HL-60/S4 (cell line): ENCODE data around the gene ABHD12.
"Not testable (repeated sequence)": the region's sequence is repeated elsewhere in the genome, so short reads cannot be mapped to it uniquely, and the experiment has no call there.

Experiments
- in situ Hi-C: fragments of 300-500 bp; cut with MboI; formaldehyde crosslinking; loops from 2 replicates; pipeline ENCODE4 v1.14.3; 2022; ENCODE audit warnings: low sequenced_read_pairs

ABHD12 gene

DNA sequence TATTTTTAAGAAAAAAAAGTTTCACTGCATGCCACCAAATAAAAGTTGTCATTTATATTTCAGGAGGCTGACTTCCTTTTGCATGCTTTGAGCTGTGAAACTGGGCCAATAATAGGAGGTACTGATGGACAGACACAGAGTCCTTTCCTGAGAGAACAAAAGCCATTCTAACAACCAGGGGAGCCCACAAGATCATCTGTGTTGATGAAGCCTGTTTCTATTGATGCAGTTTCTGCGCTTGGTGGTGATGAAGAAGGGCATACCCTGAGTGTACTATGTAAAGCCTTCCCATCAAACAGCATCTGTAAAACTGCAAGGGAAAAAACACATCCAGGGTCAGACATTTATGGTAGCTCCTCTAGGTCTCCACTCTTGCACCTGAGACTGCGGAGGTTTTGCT is 34.8 kb downstream of the ABHD12 start:
- in situ Hi-C loops: no loop called here

DNA sequence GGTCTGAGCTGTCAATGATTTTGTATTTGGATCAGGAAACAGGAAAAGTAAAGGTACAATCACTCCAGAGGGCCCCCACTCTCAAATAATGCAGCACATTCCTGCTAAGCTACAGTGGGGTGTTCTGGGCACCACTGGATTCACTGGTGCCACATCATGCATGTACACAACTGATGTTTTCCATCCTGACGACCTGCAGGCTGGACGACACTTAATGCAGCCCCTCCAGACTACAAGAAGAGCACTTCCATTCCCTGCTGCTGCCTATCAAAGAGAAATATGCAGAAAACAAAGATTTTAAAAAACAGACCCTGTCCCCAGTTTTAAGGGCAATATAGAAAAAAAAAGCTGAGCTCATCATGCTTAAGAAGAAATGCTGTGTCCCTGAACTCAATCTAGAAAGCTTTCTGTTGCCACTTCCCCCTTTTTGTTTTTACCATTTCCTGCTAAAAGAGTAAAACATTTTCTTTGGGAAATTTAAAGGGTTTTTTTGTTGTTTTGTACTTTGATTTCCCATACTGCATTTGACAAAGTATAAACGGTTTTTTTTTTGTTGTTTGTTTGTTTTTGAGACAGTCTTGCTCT is 35.5 kb downstream of the ABHD12 start:
- in situ Hi-C loops: no loop called here

- in situ Hi-C loops: no loop called here
Measured at GRCh38 chr20:25353747-25354705, 36.6 kb downstream of the ABHD12 start.

DNA sequence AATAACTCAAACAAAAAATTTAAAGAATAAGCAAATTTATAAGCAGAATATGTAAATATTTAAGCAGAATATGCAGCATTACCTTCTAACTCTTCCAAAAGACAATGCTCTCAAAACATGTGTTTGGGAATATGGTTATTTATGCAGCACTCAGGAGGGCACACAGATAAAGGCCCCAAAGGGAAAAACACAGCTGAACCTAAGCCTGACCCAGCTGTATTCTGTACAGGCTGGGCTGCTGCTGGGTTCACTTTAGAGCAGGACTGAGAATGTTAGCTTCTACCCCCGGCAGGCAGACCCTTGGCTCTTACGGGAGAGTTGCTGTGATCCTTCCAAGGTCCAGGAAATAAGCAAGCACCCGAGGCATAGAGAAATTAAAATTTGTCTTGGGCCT is 37.3 kb downstream of the ABHD12 start:
- in situ Hi-C loops: no loop called here

GRCh38 chr20:25352746-25353145 is 37.9 kb downstream of the ABHD12 start:
- in situ Hi-C loops: no loop called here

DNA sequence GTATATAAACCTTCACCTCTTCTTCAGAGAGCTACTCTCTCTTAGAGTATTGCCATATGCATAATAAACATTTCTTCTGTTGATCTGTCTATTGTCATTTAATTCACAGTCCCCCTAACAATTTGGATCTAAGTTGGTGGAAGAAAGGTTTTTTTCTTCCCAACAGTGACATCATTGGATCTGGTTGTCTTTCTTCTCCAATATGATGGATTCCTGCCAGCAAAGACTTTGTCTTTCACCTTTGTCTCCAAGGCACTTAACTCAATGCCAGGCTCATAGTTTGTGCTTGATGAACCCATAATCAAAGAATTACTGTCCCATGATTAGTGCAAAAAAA is 39.6 kb downstream of the ABHD12 start:
- in situ Hi-C loops: no loop called here

DNA sequence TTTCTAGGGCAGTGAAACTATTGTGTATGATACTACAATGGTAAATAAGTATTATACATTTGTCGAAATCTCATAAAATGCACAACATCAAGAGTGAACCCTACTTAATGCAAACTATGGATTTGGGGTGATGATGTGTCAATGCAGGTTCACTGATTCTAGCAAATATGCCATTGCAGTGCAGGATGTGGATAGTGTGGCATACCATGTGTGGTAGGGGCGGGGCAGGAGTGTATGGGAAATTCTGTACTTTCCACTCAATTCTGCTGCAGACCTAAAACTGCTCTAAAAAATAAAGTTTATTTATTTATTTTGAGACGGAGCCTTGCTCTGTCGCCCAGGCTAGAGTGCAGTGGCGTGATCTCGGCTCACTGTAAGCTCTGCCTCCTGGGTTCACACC is 44.3 kb downstream of the ABHD12 start:
- in situ Hi-C loops: no loop called here

DNA sequence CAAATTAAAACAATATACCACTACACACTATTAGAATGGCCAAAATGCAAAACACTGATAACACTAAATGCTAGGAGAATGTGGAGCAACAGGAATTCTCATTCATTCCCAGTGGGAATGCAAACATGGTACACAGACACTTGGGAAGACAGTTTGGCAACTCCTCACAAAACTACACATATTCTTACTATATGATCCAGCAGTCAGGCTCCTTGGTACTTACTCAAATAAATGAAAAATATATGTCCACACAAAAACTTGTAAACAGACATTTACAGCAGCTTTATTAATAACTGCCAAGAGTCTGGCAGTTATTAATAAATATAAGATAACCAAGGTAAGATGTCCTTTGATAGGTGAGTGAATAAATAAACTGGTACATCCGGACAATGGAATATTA is 44.9 kb downstream of the ABHD12 start:
- in situ Hi-C loops: no loop called here

DNA sequence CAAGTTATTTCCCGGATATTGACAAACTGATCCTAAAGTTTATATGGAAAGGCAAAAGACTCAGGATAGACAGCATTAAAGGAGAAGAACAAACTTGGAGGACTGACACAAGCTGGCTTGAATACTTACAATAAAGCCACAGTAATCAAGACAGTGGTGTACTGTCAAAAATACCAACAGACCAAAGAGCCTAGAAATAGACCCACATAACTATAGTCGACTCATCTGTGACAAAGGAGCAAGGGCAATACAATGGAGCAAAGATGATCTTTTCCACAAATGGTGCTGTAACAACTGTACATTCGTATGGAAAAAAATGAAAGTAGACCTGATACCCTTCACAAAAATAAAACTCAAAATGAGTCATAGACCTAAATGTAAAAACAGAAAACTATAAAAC is 46.0 kb downstream of the ABHD12 start:
- in situ Hi-C loops: no loop called here

DNA sequence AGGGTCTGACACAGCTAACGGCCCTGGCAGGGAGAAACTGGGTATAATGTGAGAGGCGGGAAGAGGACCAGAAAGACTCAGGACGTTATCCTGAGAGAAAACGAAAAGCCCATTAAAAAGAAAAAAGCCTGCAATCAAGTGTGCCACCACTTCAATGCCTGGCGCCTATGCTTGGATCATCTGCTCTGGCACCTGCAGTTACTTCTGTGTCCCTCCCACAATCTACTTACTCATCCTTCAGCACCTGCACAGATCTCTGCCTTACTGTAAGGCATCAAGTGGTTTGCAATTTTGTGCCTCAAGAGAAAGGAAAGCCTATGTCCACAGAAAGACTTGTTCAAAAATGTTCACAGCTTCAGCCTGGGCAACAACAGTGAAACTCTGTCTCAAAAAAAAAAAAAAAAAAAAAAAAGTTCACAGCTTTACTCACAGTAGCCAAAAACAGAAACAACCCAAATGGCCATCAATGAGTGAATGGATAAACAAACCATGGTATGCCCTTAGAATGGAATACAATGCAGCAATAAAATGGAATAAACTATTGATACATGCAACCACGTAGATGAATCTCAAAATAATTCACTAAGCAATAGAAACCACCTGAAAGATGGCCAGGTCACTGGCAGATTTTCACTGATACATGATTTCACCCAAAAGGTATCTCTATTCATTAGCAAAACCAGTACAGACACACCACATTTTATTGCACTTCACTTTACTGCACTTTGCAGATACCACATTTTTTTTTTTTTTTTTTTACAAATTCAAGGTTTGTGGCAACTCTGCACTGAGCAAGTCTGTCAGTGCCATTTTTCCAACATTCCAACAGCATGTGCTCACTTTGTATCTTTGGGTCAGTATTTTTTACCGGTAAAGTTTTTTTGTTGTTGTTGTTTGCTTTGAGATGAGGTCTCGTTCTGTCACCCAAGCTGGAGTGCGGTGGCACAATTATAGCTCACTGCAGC is 48.6 kb downstream of the ABHD12 start:
- in situ Hi-C loops: no loop called here

- in situ Hi-C loops: no loop called here
Measured at GRCh38 chr20:25340380-25340779, 50.3 kb downstream of the ABHD12 start.

GRCh38 chr20:25339608-25340007 is 51.0 kb downstream of the ABHD12 start:
- in situ Hi-C loops: no loop called here

- in situ Hi-C loops: no loop called here
Measured at GRCh38 chr20:25338112-25339023, 52.3 kb downstream of the ABHD12 start.

GRCh38 chr20:25336561-25337422 is 53.8 kb downstream of the ABHD12 start:
- in situ Hi-C loops: no loop called here

DNA sequence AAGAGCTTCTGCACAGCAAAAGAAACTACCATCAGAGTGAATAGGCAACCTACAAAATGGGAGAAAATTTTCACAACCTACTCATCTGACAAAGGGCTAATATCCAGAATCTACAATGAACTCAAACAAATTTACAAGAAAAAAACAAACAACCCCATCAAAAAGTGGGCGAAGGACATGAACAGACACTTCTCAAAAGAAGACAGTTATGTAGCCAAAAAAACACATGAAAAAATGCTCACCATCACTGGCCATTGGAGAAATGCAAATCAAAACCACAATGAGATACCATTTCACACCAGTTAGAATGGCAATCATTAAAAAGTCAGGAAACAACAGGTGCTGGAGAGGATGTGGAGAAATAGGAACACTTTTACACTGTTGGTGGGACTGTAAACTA is 55.7 kb downstream of the ABHD12 start:
- in situ Hi-C loops: not testable (repeated sequence)

DNA sequence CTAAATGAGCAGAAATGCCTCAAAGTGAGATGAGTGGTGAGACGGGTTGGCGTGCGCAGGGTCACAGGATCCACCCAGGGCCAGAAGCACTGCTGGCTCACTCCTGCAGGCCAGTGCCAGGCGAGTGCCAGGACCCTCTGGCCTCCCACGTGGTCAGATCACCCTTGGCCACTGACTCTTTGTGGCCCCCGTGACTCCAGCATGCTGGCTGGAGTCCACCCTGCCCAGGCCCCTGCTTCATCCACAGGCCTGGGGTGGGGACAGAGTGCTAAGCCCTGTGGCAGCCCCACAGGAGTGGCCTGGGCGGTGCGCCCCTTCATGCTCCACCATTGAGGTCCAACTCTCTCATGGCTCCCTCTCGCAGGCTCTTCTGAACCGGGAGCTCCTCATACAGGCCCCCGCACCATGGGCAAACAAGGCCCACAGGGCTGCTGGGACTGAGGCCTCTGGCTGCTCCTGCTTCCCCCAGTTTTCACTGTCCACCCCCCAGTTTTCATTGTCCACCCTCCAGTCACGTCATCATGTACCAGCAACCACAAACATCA is 61.6 kb downstream of the ABHD12 start:
- in situ Hi-C loops: no loop called here

GRCh38 chr20:25327521-25328235 is 63.0 kb downstream of the ABHD12 start:
- in situ Hi-C loops: no loop called here

DNA sequence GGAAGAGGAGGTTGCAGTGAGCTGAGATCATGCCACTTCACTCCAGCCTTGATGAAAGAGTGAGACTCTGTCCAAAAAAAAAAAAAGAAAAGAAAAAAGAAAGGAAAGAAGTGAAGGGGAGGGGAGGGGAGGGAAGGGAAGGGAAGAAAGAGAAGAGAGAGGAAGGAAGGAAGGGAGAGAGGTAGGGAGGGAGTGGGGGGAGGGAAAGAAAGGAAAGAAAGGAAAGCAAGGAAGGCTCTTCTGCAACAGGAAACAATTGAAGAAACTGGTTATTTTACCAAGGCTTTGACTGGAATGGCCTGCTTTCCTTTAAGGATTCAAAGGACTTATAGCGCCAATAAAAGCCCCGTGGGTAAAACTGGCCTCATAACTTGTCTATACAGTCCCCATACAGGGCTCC is 64.6 kb downstream of the ABHD12 start:
- in situ Hi-C loops: no loop called here

GRCh38 chr20:25325073-25325472 is 65.6 kb downstream of the ABHD12 start:
- in situ Hi-C loops: no loop called here
